DMS53 treated with DMSO at 0.1 percent for 48 hours (cell line): ENCODE results near the gene SLC10A6.

ENCODE experiments used
- DNase-seq: peaks from one replicate; lab custom pipeline; 2025; ENCODE audit not compliant: unreplicated experiment; lab: John Stamatoyannopoulos, UW

Gene SLC10A6

GRCh38 chr4:86848136-86848535 lies 1.0 kb downstream of the SLC10A6 start:
- DNase-seq: no peak

GRCh38 chr4:86847571-86847970 lies 1.6 kb downstream of the SLC10A6 start:
- no peak for DNase-seq

- DNase-seq: no peak
Observed at GRCh38 chr4:86846921-86847320, 2.3 kb downstream of the SLC10A6 start.

GRCh38 chr4:86845593-86845992 lies 3.6 kb downstream of the SLC10A6 start:
- no peak for DNase-seq

GRCh38 chr4:86841309-86841708 lies 7.9 kb downstream of the SLC10A6 start:
- DNase-seq: no peak

GRCh38 chr4:86840858-86841257 lies 8.3 kb downstream of the SLC10A6 start:
- DNase-seq: no peak

- DNase-seq: no peak
Observed at GRCh38 chr4:86837691-86838503, 11.3 kb downstream of the SLC10A6 start.

- no peak for DNase-seq
Observed at GRCh38 chr4:86835677-86836076, 13.5 kb downstream of the SLC10A6 start.

- DNase-seq: no peak
Observed at GRCh38 chr4:86834901-86835300, 14.3 kb downstream of the SLC10A6 start.

GRCh38 chr4:86833615-86834014 lies 15.6 kb downstream of the SLC10A6 start:
- DNase-seq: no peak

GRCh38 chr4:86831262-86832130 lies 17.7 kb downstream of the SLC10A6 start:
- peak; percentile 10 for DNase-seq

GRCh38 chr4:86825511-86825910 lies 23.7 kb downstream of the SLC10A6 start:
- DNase-seq: no peak

GRCh38 chr4:86822136-86822535 lies 27.0 kb downstream of the SLC10A6 start:
- DNase-seq: no peak

GRCh38 chr4:86821151-86821550 lies 28.0 kb downstream of the SLC10A6 start:
- DNase-seq: no peak

- DNase-seq: no peak
Observed at GRCh38 chr4:86819561-86819960, 29.6 kb downstream of the SLC10A6 start.

- no peak for DNase-seq
Observed at GRCh38 chr4:86818841-86819240, 30.3 kb downstream of the SLC10A6 start.

- no peak for DNase-seq
Observed at GRCh38 chr4:86818211-86818610, 31.0 kb downstream of the SLC10A6 start.

- DNase-seq: no peak
Observed at GRCh38 chr4:86816501-86817273, 32.5 kb downstream of the SLC10A6 start.

- DNase-seq: no peak
Observed at GRCh38 chr4:86815653-86816052, 33.5 kb downstream of the SLC10A6 start.

GRCh38 chr4:86810847-86811246 lies 38.3 kb downstream of the SLC10A6 start:
- no peak for DNase-seq

GRCh38 chr4:86809809-86810208 lies 39.4 kb downstream of the SLC10A6 start:
- no peak for DNase-seq
